ENCODE results near the gene AGAP5. TPM values are rescaled to one million over a fixed set of nuclear protein-coding genes. Genes with fewer than 3 reads are reported as not detected.

The AGAP5 gene
- total and polyA plus RNA-seq, 2 of the 13 experiments (the other 11 are each of a cell fraction or from before 2014, with no cell fraction given), result 5.3 to 7.9 TPM

- TF ChIP-seq ZNF350 (CRISPR knock-in tag; IDR thresholded peaks at IDR 0.05; ENCODE audit: borderline replicate concordance, low read depth) (peak; percentile 2; the same call in 1 of the 2 replicates), ZFP37 (CRISPR knock-in tag; IDR thresholded peaks at IDR 0.05; ENCODE audit: borderline replicate concordance) (no peak), KAT7 (CRISPR knock-in tag; IDR thresholded peaks at IDR 0.05; ENCODE audit: borderline replicate concordance) (no peak), ZNF430 (CRISPR knock-in tag; IDR thresholded peaks at IDR 0.05) (no peak), BHLHE40 (IDR thresholded peaks at IDR 0.05; ENCODE audit: low read length) (no peak), ZNF382 (CRISPR knock-in tag; IDR thresholded peaks at IDR 0.05; ENCODE audit: borderline replicate concordance) (no peak), NCOA1 (CRISPR knock-in tag; IDR thresholded peaks at IDR 0.05) (no peak), DNMT1 (CRISPR knock-in tag; IDR thresholded peaks at IDR 0.05) (no peak), NFE2 (CRISPR knock-in tag; IDR thresholded peaks at IDR 0.05) (no peak), REL (CRISPR knock-in tag; conservative IDR thresholded peaks at IDR 0.05) (no peak), MLLT10 (CRISPR knock-in tag; IDR thresholded peaks at IDR 0.05) (no peak), PCBP1 (IDR thresholded peaks at IDR 0.05; ENCODE audit: borderline replicate concordance, low read depth, low read length) (0 out of 2 replicates have a peak, but pooled peaks have one; percentile 41), ZNF672 (CRISPR knock-in tag; IDR thresholded peaks at IDR 0.05) (0 out of 2 replicates have a peak, but pooled peaks have one; percentile 65), YY1 (IDR thresholded peaks at IDR 0.05; ENCODE audit: insufficient read depth, insufficient replicate concordance, low read depth, low read length) (peak; percentile 23), ZMYM2 (CRISPR knock-in tag; IDR thresholded peaks at IDR 0.05) (no peak), ZNF407 (CRISPR knock-in tag; IDR thresholded peaks at IDR 0.05; ENCODE audit: not compliant biosample characterization) (no peak), PHF8 (CRISPR knock-in tag; IDR thresholded peaks at IDR 0.05) (no peak)
- TF ChIP-seq, protein P1, sequence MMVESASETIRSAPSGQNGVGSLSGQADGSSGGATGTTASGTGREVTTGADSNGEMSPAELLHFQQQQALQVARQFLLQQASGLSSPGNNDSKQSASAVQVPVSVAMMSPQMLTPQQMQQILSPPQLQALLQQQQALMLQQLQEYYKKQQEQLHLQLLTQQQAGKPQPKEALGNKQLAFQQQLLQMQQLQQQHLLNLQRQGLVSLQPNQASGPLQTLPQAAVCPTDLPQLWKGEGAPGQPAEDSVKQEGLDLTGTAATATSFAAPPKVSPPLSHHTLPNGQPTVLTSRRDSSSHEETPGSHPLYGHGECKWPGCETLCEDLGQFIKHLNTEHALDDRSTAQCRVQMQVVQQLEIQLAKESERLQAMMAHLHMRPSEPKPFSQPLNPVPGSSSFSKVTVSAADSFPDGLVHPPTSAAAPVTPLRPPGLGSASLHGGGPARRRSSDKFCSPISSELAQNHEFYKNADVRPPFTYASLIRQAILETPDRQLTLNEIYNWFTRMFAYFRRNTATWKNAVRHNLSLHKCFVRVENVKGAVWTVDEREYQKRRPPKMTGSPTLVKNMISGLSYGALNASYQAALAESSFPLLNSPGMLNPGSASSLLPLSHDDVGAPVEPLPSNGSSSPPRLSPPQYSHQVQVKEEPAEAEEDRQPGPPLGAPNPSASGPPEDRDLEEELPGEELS (CRISPR knock-in tag; IDR thresholded peaks at IDR 0.05), result no peak
- TF ChIP-seq, protein P2, sequence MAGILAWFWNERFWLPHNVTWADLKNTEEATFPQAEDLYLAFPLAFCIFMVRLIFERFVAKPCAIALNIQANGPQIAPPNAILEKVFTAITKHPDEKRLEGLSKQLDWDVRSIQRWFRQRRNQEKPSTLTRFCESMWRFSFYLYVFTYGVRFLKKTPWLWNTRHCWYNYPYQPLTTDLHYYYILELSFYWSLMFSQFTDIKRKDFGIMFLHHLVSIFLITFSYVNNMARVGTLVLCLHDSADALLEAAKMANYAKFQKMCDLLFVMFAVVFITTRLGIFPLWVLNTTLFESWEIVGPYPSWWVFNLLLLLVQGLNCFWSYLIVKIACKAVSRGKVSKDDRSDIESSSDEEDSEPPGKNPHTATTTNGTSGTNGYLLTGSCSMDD (CRISPR knock-in tag; IDR thresholded peaks at IDR 0.05), result no peak
Measured at GRCh38 chr10:73625004-73625883, 72.7 kb downstream of the AGAP5 start (continued).

Measured in HepG2 (cell line).